Measurements from ENCODE around the gene ARHGAP28. TPM values are rescaled to one million over a fixed set of nuclear protein-coding genes. Genes with fewer than 3 reads are reported as not detected.
"Not testable (repeated sequence)": the region's sequence is repeated elsewhere in the genome, so short reads cannot be mapped to it uniquely, and the experiment has no call there.

Gene ARHGAP28
- polyA plus RNA-seq, 4 donors, result 66.6 to 84.3 (median 77.5) TPM

- no peak for DNase-seq (ENCODE audit: low read depth in 4 of 4, low spot score in 3 of 4)
These were observed 82.3 kb downstream of the ARHGAP28 start for GRCh38 chr18:6811816-6812215.

GRCh38 chr18:6814882-6815425 is 85.4 kb downstream of the ARHGAP28 start:
- no peak for DNase-seq (ENCODE audit: low read depth in 4 of 4, low spot score in 3 of 4)

- DNase-seq (ENCODE audit: low read depth in 4 of 4, low spot score in 3 of 4), result no peak
These were observed 86.6 kb downstream of the ARHGAP28 start for GRCh38 chr18:6816154-6816553.

GRCh38 chr18:6819332-6819731 is 89.8 kb downstream of the ARHGAP28 start:
- no peak for DNase-seq (ENCODE audit: low read depth in 4 of 4, low spot score in 3 of 4)

- no peak for DNase-seq (ENCODE audit: low read depth in 4 of 4, low spot score in 3 of 4)
These were observed 90.8 kb downstream of the ARHGAP28 start for GRCh38 chr18:6820314-6820713.

- no peak for DNase-seq (ENCODE audit: low read depth in 4 of 4, low spot score in 3 of 4)
These were observed 91.8 kb downstream of the ARHGAP28 start for GRCh38 chr18:6821356-6821755.

- not testable (repeated sequence) for DNase-seq (ENCODE audit: low read depth in 4 of 4, low spot score in 3 of 4)
These were observed 97.6 kb downstream of the ARHGAP28 start for GRCh38 chr18:6827161-6827560.

GRCh38 chr18:6827566-6827965 is 98.0 kb downstream of the ARHGAP28 start:
- DNase-seq (ENCODE audit: low read depth in 4 of 4, low spot score in 3 of 4), result not testable (repeated sequence)

GRCh38 chr18:6830916-6831315 is 101.4 kb downstream of the ARHGAP28 start:
- DNase-seq (ENCODE audit: low read depth in 4 of 4, low spot score in 3 of 4), result no peak

GRCh38 chr18:6835345-6835744 is 105.8 kb downstream of the ARHGAP28 start:
- DNase-seq (ENCODE audit: low read depth in 4 of 4, low spot score in 3 of 4), result no peak

GRCh38 chr18:6836331-6836730 is 106.8 kb downstream of the ARHGAP28 start:
- no peak for DNase-seq (ENCODE audit: low read depth in 4 of 4, low spot score in 3 of 4)

GRCh38 chr18:6837904-6838303 is 108.4 kb downstream of the ARHGAP28 start:
- DNase-seq (ENCODE audit: low read depth in 4 of 4, low spot score in 3 of 4), result no peak

GRCh38 chr18:6842081-6842480 is 112.6 kb downstream of the ARHGAP28 start:
- DNase-seq (ENCODE audit: low read depth in 4 of 4, low spot score in 3 of 4), result no peak

GRCh38 chr18:6843308-6843707 is 113.8 kb downstream of the ARHGAP28 start:
- DNase-seq (ENCODE audit: low read depth in 4 of 4, low spot score in 3 of 4), result no peak

GRCh38 chr18:6845521-6845920 is 116.0 kb downstream of the ARHGAP28 start:
- DNase-seq (ENCODE audit: low read depth in 4 of 4, low spot score in 3 of 4), result not testable (repeated sequence)

- DNase-seq (ENCODE audit: low read depth in 4 of 4, low spot score in 3 of 4), result no peak
These were observed 120.9 kb downstream of the ARHGAP28 start for GRCh38 chr18:6850396-6850795.

GRCh38 chr18:6851480-6851879 is 122.0 kb downstream of the ARHGAP28 start:
- no peak for DNase-seq (ENCODE audit: low read depth in 4 of 4, low spot score in 3 of 4)

GRCh38 chr18:6854811-6855210 is 125.3 kb downstream of the ARHGAP28 start:
- DNase-seq (ENCODE audit: low read depth in 4 of 4, low spot score in 3 of 4), result no peak

- DNase-seq (ENCODE audit: low read depth in 4 of 4, low spot score in 3 of 4), result no peak
These were observed 126.3 kb downstream of the ARHGAP28 start for GRCh38 chr18:6855767-6856166.

- DNase-seq (ENCODE audit: low read depth in 4 of 4, low spot score in 3 of 4), result no peak
These were observed 127.8 kb downstream of the ARHGAP28 start for GRCh38 chr18:6857300-6857699.

- DNase-seq (ENCODE audit: low read depth in 4 of 4, low spot score in 3 of 4), result no peak
These were observed 130.3 kb downstream of the ARHGAP28 start for GRCh38 chr18:6859676-6860422.

GRCh38 chr18:6860804-6861448 is 131.4 kb downstream of the ARHGAP28 start:
- DNase-seq (ENCODE audit: low read depth in 4 of 4, low spot score in 3 of 4), result no peak

All from right renal pelvis (tissue), 4 donors.